ENCODE data around the gene KCTD1. TPM values are rescaled to one million over a fixed set of nuclear protein-coding genes. Genes with fewer than 3 reads are reported as not detected.

KCTD1 gene
- total and polyA plus RNA-seq, 4 donors = 5.1 to 13.2 (median 9.3) TPM

DNA sequence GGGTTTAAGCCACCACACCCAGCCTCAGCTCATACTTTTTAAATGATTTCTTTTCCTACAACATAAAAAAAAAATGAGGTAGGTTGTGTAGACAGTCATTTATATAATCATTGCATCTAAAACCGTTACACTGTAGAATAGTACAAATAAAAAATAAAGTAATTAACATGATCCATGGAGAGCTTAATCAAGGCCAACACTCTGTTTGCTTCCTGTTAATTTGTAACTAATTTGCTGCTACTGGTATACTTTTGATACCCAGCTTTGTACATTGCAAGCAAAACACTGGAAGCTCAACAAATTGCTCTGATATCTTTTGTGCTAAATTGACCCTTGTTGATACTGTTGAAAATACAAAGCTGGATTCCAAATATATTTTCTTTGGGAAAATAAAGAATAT lies 20.2 kb upstream of the KCTD1 start:
- WGBS, 2 donors = 92 to 98% methylated on average over 1 of the region's 1 CpG
- Histone ChIP-seq H3K36me3 (ENCODE audit: control insufficient read depth in 1 of 2, insufficient read depth in 2 of 2, low read length in 1 of 2) (no peaks in the 10 kb centered on the region), H3K27me3 (ENCODE audit: control insufficient read depth in 1 of 2, insufficient read depth in 2 of 2, low read length in 1 of 2) (no peaks in the 10 kb centered on the region), H3K27ac (ENCODE audit: low read depth in 1 of 2, low read length in 2 of 2) (no peak overlapping the region), H3K9me3 (ENCODE audit: control insufficient read depth, low read length) (no peaks in the 10 kb centered on the region), H3K4me1 (ENCODE audit: control insufficient read depth in 1 of 2, insufficient read depth in 2 of 2, low read length in 2 of 2) (no peaks in the 10 kb centered on the region), H3K4me3 (ENCODE audit: low read length in 2 of 2) (no peak overlapping the region)
- ATAC-seq (ENCODE audit: low FRiP score) (no peak), DNase-seq (no peak)
- intact Hi-C loops (cut with DNase I) = no loop called here

DNA sequence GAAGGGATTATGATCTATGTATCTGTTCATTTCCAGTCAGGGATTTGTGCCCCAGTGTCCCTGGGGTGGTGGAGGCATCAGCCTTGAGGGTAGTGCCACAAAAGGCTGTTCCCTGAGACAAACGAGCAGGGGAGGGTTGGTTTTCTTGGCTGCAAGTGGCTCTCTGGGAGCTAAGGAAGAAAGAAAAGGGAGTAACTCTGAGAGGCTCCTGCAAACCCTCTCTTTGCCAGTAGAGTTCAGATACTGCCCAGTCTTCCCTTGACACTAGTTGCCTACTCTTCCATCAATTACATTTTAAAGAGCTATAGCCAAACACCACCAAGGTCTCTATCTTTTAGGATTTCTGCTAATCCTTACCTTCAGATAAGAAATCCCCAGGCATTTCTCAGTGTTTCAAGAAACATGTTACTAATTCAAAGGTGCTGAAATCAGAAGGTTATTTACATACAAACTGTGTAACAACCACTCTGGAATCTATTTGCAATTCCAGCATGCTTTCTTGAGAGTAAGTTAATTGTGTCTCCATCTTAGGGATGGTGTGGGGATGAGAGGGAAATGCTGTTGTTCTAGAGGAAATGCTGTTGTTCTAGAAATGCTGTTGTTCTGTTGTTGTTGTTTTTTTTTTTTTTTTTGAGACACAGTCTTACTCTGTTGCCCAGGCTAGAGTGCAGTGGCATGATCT lies 18.7 kb upstream of the KCTD1 start:
- intact Hi-C loops (cut with DNase I) = no loop called here
- WGBS, 2 donors = 13 to 17% methylated on average over 1 of the region's 1 CpG
- Histone ChIP-seq H3K9me3 (ENCODE audit: control insufficient read depth, low read length) (peaks cover 2% of the 10 kb centered on the region), H3K27ac (ENCODE audit: low read depth in 1 of 2, low read length in 2 of 2) (no peak overlapping the region), H3K27me3 (ENCODE audit: control insufficient read depth in 1 of 2, insufficient read depth in 2 of 2, low read length in 1 of 2) (no peaks in the 10 kb centered on the region), H3K4me1 (ENCODE audit: control insufficient read depth in 1 of 2, insufficient read depth in 2 of 2, low read length in 2 of 2) (no peaks in the 10 kb centered on the region), H3K36me3 (ENCODE audit: control insufficient read depth in 1 of 2, insufficient read depth in 2 of 2, low read length in 1 of 2) (no peaks in the 10 kb centered on the region), H3K4me3 (ENCODE audit: low read length in 2 of 2) (no peak overlapping the region)
- ATAC-seq (ENCODE audit: low FRiP score) = peak; percentile 33
- DNase-seq = no peak

DNA sequence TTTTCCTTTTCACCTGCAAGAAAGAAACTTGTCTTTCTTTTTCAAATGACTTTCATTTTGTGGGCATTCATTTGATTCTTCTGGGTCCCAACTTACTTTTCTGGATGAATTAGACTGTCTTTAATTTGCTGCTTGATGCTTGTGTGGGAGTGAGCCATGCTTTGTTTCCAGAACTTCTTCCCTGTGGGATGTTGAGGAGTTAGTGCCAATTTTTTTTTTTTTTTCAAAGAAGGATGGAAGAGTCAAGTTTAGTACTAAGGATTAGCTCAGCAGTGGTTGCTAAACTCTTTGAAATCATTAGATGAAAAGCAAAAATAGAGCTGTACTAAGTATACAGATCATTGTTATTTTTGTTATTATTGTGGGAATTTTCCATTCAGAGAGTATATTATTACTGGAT lies 17.2 kb upstream of the KCTD1 start:
- ATAC-seq (ENCODE audit: low FRiP score) (no peak), DNase-seq (no peak)
- H3K27ac ChIP-seq (ENCODE audit: low read depth in 1 of 2, low read length in 2 of 2) = no peak overlapping the region
- H3K4me3 ChIP-seq (ENCODE audit: low read length in 2 of 2) = no peak overlapping the region
- intact Hi-C loops (cut with DNase I) = no loop called here
- H3K27me3 ChIP-seq (ENCODE audit: control insufficient read depth in 1 of 2, insufficient read depth in 2 of 2, low read length in 1 of 2) = no peaks in the 10 kb centered on the region
- H3K9me3 ChIP-seq (ENCODE audit: control insufficient read depth, low read length) = peaks cover 2% of the 10 kb centered on the region
- H3K4me1 ChIP-seq (ENCODE audit: control insufficient read depth in 1 of 2, insufficient read depth in 2 of 2, low read length in 2 of 2) = no peaks in the 10 kb centered on the region
- no peaks in the 10 kb centered on the region for H3K36me3 ChIP-seq (ENCODE audit: control insufficient read depth in 1 of 2, insufficient read depth in 2 of 2, low read length in 1 of 2)

DNA sequence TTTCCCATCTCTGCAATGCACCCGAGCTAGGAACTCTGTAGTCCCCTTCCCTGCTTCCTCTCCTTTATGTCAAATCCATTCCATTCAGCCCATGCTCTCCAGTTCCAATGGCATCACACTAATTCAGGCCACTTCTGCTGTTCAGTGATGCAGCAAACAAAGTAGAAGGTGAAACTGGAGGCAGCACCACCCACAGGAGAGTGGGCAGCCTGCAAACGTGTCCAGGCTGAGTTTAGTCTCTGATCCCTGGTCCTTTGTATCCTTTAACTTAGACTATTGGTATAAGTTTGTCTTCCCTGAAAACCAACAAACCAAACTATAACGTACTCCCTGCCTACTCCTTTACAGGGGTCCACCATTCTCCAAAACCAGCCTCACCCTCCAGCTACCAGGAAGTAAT lies 14.7 kb upstream of the KCTD1 start:
- no peak overlapping the region for H3K27ac ChIP-seq (ENCODE audit: low read depth in 1 of 2, low read length in 2 of 2)
- peaks cover 2% of the 10 kb centered on the region for H3K9me3 ChIP-seq (ENCODE audit: control insufficient read depth, low read length)
- H3K4me3 ChIP-seq (ENCODE audit: low read length in 2 of 2) = no peak overlapping the region
- no peak for DNase-seq
- H3K27me3 ChIP-seq (ENCODE audit: control insufficient read depth in 1 of 2, insufficient read depth in 2 of 2, low read length in 1 of 2) = no peaks in the 10 kb centered on the region
- ATAC-seq (ENCODE audit: low FRiP score) = no peak
- H3K36me3 ChIP-seq (ENCODE audit: control insufficient read depth in 1 of 2, insufficient read depth in 2 of 2, low read length in 1 of 2) = no peaks in the 10 kb centered on the region
- intact Hi-C loops (cut with DNase I) = no loop called here
- 84 to 86% methylated on average over 3 of the region's 3 CpGs for WGBS, 2 donors
- H3K4me1 ChIP-seq (ENCODE audit: control insufficient read depth in 1 of 2, insufficient read depth in 2 of 2, low read length in 2 of 2) = no peaks in the 10 kb centered on the region

DNA sequence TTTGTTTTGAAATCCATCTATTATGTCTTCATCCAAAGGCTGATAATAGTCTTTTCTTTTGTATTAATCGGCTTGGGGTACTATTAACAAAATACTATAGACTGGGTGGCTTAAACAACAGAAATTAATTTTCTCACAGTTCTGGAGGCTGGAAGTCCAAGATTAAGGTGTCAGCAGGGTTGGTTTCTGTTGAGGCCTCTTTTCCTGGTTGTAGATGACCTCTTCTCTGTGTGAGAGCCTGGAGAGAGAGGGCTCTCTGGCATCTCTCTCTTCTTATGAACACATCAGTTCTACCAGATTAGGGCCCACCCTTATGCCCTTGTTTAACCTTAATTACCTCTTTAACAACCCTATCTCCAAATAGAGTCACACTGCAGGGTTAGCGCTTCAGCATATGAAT lies 14.2 kb upstream of the KCTD1 start:
- Histone ChIP-seq H3K27ac (ENCODE audit: low read depth in 1 of 2, low read length in 2 of 2) (no peak overlapping the region), H3K36me3 (ENCODE audit: control insufficient read depth in 1 of 2, insufficient read depth in 2 of 2, low read length in 1 of 2) (no peaks in the 10 kb centered on the region), H3K27me3 (ENCODE audit: control insufficient read depth in 1 of 2, insufficient read depth in 2 of 2, low read length in 1 of 2) (no peaks in the 10 kb centered on the region), H3K4me1 (ENCODE audit: control insufficient read depth in 1 of 2, insufficient read depth in 2 of 2, low read length in 2 of 2) (no peaks in the 10 kb centered on the region), H3K4me3 (ENCODE audit: low read length in 2 of 2) (no peak overlapping the region), H3K9me3 (ENCODE audit: control insufficient read depth, low read length) (peaks cover 2% of the 10 kb centered on the region)
- WGBS, 2 donors = 96 to 98% methylated on average over 2 of the region's 2 CpGs
- no peak for ATAC-seq (ENCODE audit: low FRiP score)
- no peak for DNase-seq
- intact Hi-C loops (cut with DNase I) = no loop called here

DNA sequence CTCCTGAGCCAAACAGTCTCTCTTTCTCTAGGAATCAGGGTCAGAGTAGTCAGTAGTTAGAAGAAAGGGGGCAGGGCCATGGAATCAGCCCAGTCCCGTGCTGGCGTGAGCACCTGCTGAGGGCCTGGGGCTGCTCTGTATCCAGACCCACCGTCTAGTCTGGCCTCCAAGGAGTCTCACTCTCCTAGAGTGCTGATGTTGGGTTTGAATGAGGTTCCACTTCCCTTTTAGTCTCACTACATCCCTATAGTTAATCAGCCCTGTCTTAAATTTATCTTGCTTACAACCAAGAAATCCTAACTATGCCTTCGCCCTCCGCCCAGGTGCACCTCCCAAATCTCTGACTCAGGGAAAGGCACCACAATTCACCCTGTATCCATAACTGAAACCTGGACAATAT lies 13.4 kb upstream of the KCTD1 start:
- no peak for ATAC-seq (ENCODE audit: low FRiP score)
- H3K4me1 ChIP-seq (ENCODE audit: control insufficient read depth in 1 of 2, insufficient read depth in 2 of 2, low read length in 2 of 2) = no peaks in the 10 kb centered on the region
- no peak overlapping the region for H3K27ac ChIP-seq (ENCODE audit: low read depth in 1 of 2, low read length in 2 of 2)
- H3K36me3 ChIP-seq (ENCODE audit: control insufficient read depth in 1 of 2, insufficient read depth in 2 of 2, low read length in 1 of 2) = no peaks in the 10 kb centered on the region
- 93 to 97% methylated on average over 5 of the region's 5 CpGs for WGBS, 2 donors
- H3K27me3 ChIP-seq (ENCODE audit: control insufficient read depth in 1 of 2, insufficient read depth in 2 of 2, low read length in 1 of 2) = no peaks in the 10 kb centered on the region
- intact Hi-C loops (cut with DNase I) = no loop called here
- H3K4me3 ChIP-seq (ENCODE audit: low read length in 2 of 2) = no peak overlapping the region
- peaks cover 2% of the 10 kb centered on the region for H3K9me3 ChIP-seq (ENCODE audit: control insufficient read depth, low read length)
- DNase-seq = no peak

DNA sequence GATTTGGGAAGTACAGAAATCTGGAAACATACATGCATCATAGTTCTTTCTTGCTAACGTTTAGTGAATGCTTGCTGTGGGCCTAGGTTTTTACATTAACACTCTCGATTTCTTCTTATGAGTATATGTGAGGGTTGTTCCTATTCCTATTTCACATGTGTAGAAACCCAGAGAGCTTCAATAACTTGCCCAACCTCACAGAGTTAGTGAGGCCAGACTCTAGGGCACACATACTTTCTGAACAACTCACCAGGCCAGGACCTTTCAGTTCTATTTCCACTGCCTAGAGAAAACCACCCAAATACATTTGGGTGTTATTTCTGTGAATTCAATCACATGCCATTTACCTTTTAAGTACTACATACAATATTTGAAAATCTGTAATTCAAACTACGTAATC lies 8.2 kb upstream of the KCTD1 start:
- ATAC-seq (ENCODE audit: low FRiP score) (peak; percentile 54), DNase-seq (no peak)
- WGBS, 2 donors = 31 to 34% methylated on average over 3 of the region's 3 CpGs
- Histone ChIP-seq H3K36me3 (ENCODE audit: control insufficient read depth in 1 of 2, insufficient read depth in 2 of 2, low read length in 1 of 2) (no peaks in the 10 kb centered on the region), H3K4me3 (ENCODE audit: low read length in 2 of 2) (no peak overlapping the region), H3K9me3 (ENCODE audit: control insufficient read depth, low read length) (no peaks in the 10 kb centered on the region), H3K27ac (ENCODE audit: low read depth in 1 of 2, low read length in 2 of 2) (peak overlapping the region in 1 of 2 donors; percentile 40), H3K27me3 (ENCODE audit: control insufficient read depth in 1 of 2, insufficient read depth in 2 of 2, low read length in 1 of 2) (no peaks in the 10 kb centered on the region), H3K4me1 (ENCODE audit: control insufficient read depth in 1 of 2, insufficient read depth in 2 of 2, low read length in 2 of 2) (no peaks in the 10 kb centered on the region)
- intact Hi-C loops (cut with DNase I) = loop anchor here in 1 of 2 donors (10.0 kb wide), 1 partner anchor 332 kb away; the partner anchor contains the start of gene TAF4B

DNA sequence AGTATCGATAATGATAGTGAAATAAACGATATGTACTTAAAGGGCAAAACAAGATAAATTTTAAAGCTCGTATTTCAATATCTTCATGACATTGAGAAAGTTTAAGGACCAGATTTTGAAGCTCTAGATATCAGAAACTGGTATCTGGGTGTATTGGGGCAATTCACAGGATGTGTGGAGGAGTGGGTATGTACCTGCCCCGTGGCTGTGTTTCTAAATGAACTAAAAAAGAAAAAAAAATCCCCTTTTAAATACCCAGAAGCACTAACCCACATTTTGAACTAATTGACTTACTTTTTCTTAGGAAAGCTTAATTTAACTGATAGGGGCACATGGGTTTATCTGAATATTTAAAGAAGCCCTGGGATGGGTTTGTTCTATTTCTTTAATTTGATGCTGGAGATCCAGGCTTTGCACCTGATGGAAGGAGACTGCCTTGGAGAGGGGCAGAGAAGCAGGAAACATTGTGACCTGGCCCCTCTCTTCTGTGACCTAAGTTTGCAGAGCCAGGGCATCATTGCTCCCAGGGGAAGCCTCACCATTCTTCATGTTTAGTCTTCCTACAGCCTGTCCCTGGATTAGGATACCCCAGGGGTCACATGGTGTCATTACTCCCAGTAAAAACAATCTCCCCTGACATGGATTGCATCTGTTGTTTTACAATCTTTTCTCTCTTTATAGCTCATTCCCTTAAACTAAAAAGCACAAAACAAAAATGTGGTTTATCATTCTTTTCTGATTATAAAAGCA lies 7.6 kb upstream of the KCTD1 start:
- intact Hi-C loops (cut with DNase I) = loop anchor here in 1 of 2 donors (10.0 kb wide), 1 partner anchor 331 kb away; the partner anchor contains the start of gene TAF4B

DNA sequence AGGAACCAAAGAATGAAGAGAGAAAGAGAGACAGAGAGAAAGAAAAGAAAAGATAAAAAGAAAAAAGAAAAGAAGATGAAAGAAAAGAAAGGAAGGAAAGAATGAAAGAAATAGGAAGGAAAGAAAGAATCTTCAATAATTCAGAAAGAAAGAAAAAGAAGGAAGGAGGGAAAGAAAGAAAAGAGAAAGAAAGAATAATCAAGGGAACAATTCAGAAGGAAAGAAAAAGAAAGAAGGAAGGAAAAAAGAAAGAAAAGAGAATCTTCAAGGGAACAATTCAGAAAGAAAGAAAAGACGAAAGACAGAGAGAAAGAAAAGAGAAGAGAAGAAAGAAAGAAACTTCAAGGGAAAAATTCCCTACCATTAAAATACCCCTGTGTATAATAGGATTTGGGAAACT lies 5.6 kb upstream of the KCTD1 start:
- 93 to 96% methylated on average over 1 of the region's 1 CpG for WGBS, 2 donors
- H3K27ac ChIP-seq (ENCODE audit: low read depth in 1 of 2, low read length in 2 of 2) = no peak overlapping the region
- no peak for ATAC-seq (ENCODE audit: low FRiP score)
- no peaks in the 10 kb centered on the region for H3K9me3 ChIP-seq (ENCODE audit: control insufficient read depth, low read length)
- intact Hi-C loops (cut with DNase I) = loop anchor here in 1 of 2 donors (10.0 kb wide), 1 partner anchor 329 kb away; the partner anchor contains the start of gene TAF4B
- DNase-seq = no peak
- no peaks in the 10 kb centered on the region for H3K27me3 ChIP-seq (ENCODE audit: control insufficient read depth in 1 of 2, insufficient read depth in 2 of 2, low read length in 1 of 2)
- H3K4me3 ChIP-seq (ENCODE audit: low read length in 2 of 2) = no peak overlapping the region
- H3K36me3 ChIP-seq (ENCODE audit: control insufficient read depth in 1 of 2, insufficient read depth in 2 of 2, low read length in 1 of 2) = no peaks in the 10 kb centered on the region
- no peaks in the 10 kb centered on the region for H3K4me1 ChIP-seq (ENCODE audit: control insufficient read depth in 1 of 2, insufficient read depth in 2 of 2, low read length in 2 of 2)

More for the DNA sequence above, 7.6 kb upstream of the KCTD1 start:
- Histone ChIP-seq H3K27ac (ENCODE audit: low read depth in 1 of 2, low read length in 2 of 2) (peak overlapping the region in 1 of 2 donors; percentile 42), H3K27me3 (ENCODE audit: control insufficient read depth in 1 of 2, insufficient read depth in 2 of 2, low read length in 1 of 2) (no peaks in the 10 kb centered on the region), H3K9me3 (ENCODE audit: control insufficient read depth, low read length) (no peaks in the 10 kb centered on the region), H3K36me3 (ENCODE audit: control insufficient read depth in 1 of 2, insufficient read depth in 2 of 2, low read length in 1 of 2) (no peaks in the 10 kb centered on the region), H3K4me3 (ENCODE audit: low read length in 2 of 2) (no peak overlapping the region), H3K4me1 (ENCODE audit: control insufficient read depth in 1 of 2, insufficient read depth in 2 of 2, low read length in 2 of 2) (no peaks in the 10 kb centered on the region)
- ATAC-seq (ENCODE audit: low FRiP score) (no peak), DNase-seq (no peak)
- 93 to 94% methylated on average over 4 of the region's 4 CpGs for WGBS, 2 donors
